Measurements from ENCODE around the gene ARSH.
"Not testable (repeated sequence)": the region's sequence is repeated elsewhere in the genome, so short reads cannot be mapped to it uniquely, and the experiment has no call there.

ARSH gene

GRCh38 chrX:3044196-3044595 lies 37.9 kb downstream of the ARSH start:
- no peak for DNase-seq (ENCODE audit: low spot score)
- no peak for TF ChIP-seq CTCF (IDR thresholded peaks at IDR 0.05)
- Histone ChIP-seq H3K27ac (no peak overlapping the region), H3K4me3 (no peak overlapping the region)

GRCh38 chrX:3044671-3045070 lies 38.3 kb downstream of the ARSH start:
- H3K27ac ChIP-seq = no peak overlapping the region
- no peak overlapping the region for H3K4me3 ChIP-seq
- TF ChIP-seq CTCF (IDR thresholded peaks at IDR 0.05) = no peak

GRCh38 chrX:3046253-3047240 lies 40.2 kb downstream of the ARSH start:
- DNase-seq (ENCODE audit: low spot score) = no peak
- TF ChIP-seq CTCF (IDR thresholded peaks at IDR 0.05) = no peak
- Histone ChIP-seq H3K4me3 (no peak overlapping the region), H3K27ac (no peak overlapping the region)

More at GRCh38 chrX:3044671-3045070, 38.3 kb downstream of the ARSH start:
- DNase-seq (ENCODE audit: low spot score) = no peak

GRCh38 chrX:3050523-3051175 lies 44.3 kb downstream of the ARSH start:
- not testable (repeated sequence) for DNase-seq (ENCODE audit: low spot score); H3K27ac ChIP-seq; H3K4me3 ChIP-seq

GRCh38 chrX:3052860-3053259 lies 46.5 kb downstream of the ARSH start:
- no peak for DNase-seq (ENCODE audit: low spot score)
- no peak overlapping the region for H3K4me3 ChIP-seq
- TF ChIP-seq CTCF (IDR thresholded peaks at IDR 0.05) = no peak
- no peak overlapping the region for H3K27ac ChIP-seq

GRCh38 chrX:3066555-3066954 lies 60.2 kb downstream of the ARSH start:
- TF ChIP-seq CTCF (IDR thresholded peaks at IDR 0.05) = no peak
- no peak for DNase-seq (ENCODE audit: low spot score)
- Histone ChIP-seq H3K4me3 (no peak overlapping the region), H3K27ac (no peak overlapping the region)

- Histone ChIP-seq H3K4me3 (no peak overlapping the region), H3K27ac (no peak overlapping the region)
- no peak for DNase-seq (ENCODE audit: low spot score)
- TF ChIP-seq CTCF (IDR thresholded peaks at IDR 0.05) = no peak
Observed at GRCh38 chrX:3075959-3076358, 69.6 kb downstream of the ARSH start.

Measured in coronary artery (tissue), 2 donors.